ENCODE data around the gene SBF2. TPM values are rescaled to one million over a fixed set of nuclear protein-coding genes. Genes with fewer than 3 reads are reported as not detected.
"Not testable (repeated sequence)": the region's sequence is repeated elsewhere in the genome, so short reads cannot be mapped to it uniquely, and the experiment has no call there.

The SBF2 gene
- total RNA-seq, 1 experiment from 2014 or later = 30.2 TPM

DNA sequence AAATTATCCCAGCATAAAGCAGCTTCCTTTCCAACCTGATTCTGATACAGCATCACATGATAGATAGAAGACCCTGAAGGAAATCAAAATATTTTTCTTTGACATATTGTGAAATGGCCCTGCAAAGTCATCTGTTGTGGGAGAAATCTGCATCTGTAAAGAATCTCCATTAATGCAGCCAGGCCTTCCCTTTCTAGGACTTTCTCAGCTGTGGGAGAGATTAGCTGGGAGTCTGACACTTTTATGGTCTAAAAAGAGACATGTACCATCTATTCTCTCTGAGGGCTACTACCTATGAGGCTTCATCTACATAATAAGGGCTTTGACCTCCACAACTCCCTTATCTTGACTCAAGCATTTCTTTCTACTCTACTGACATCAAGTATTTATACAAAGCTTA, 392.1 kb downstream of the SBF2 start:
- no peaks in the 10 kb centered on the region for H3K79me1 ChIP-seq (ENCODE audit: insufficient read depth, low read depth, low read length, poor library complexity, severe bottlenecking)
- peaks cover 7% of the 10 kb centered on the region; the same call in 1 of the 2 replicates for H3K4me1 ChIP-seq (ENCODE audit: insufficient read depth, low read length)
- no peak overlapping the region for H3K9ac ChIP-seq (ENCODE audit: extremely low read depth, insufficient read length, low read length)
- H3K27me3 ChIP-seq (ENCODE audit: insufficient read depth, low read length) = no peaks in the 10 kb centered on the region
- Mint-ChIP-seq H3K4me1 (peaks cover 47 to 52% of the 10 kb centered on the region in 2 experiments), H3K4me3 (no peak overlapping the region; a peak in 1 of 5 replicates), H3K36me3 (ENCODE audit: insufficient read depth in 1 of 3, low read depth in 3 of 3) (0 out of 7 replicates have a peak, but pooled peaks cover 0 to 3% (median 1%) of the 10 kb centered on the region in 3 experiments), H3K27ac (peak overlapping the region; percentile 37 to 92 (median 70); a peak in 5 of 7 replicates), H3K27me3 (ENCODE audit: low read depth) (no peaks in the 10 kb centered on the region), H3K9me3 (no peaks in the 10 kb centered on the region)
- H3K9me3 ChIP-seq (ENCODE audit: control insufficient read depth, low read depth, low read length) = no peaks in the 10 kb centered on the region
- no peak overlapping the region for H4K8ac ChIP-seq (replicated peaks; ENCODE audit: insufficient read length, low read depth, low read length)
- H2BK120ac ChIP-seq (ENCODE audit: low read depth, low read length, poor library complexity, severe bottlenecking) = no peak overlapping the region
- H3K27ac ChIP-seq (ENCODE audit: insufficient read length, low read depth, low read length) = no peak overlapping the region
- no peak overlapping the region for H2BK5ac ChIP-seq (ENCODE audit: insufficient read length, low read length)
- no peak for DNase-seq
- H3K23me2 ChIP-seq (ENCODE audit: insufficient read length, low read depth, low read length, poor library complexity, severe bottlenecking) = no peaks in the 10 kb centered on the region
- H3K4me2 ChIP-seq (ENCODE audit: insufficient read depth, insufficient read length, low read length) = no peak overlapping the region
- no peak overlapping the region for H2AK5ac ChIP-seq (ENCODE audit: insufficient read length, low read length)
- H3K23ac ChIP-seq (ENCODE audit: insufficient read length, low read depth, low read length) = no peak overlapping the region
- H4K20me1 ChIP-seq (ENCODE audit: control insufficient read depth, insufficient read depth, insufficient read length) = no peaks in the 10 kb centered on the region
- no peak overlapping the region for H3K14ac ChIP-seq (ENCODE audit: insufficient read depth, low read length)
- no peaks in the 10 kb centered on the region for H3K79me2 ChIP-seq (ENCODE audit: insufficient read depth, low read length)
- no peak overlapping the region for H3K56ac ChIP-seq (ENCODE audit: insufficient read length, low read depth, low read length)
- no peak overlapping the region for H3K18ac ChIP-seq (ENCODE audit: insufficient read length, low read depth, low read length)
- no peak overlapping the region for H3T11ph ChIP-seq (ENCODE audit: low read length)
- H4K91ac ChIP-seq (ENCODE audit: insufficient read length, low read depth, low read length) = no peak overlapping the region
- no peak overlapping the region for H2BK12ac ChIP-seq (ENCODE audit: insufficient read length, low read depth, low read length)
- TF ChIP-seq, protein P1, sequence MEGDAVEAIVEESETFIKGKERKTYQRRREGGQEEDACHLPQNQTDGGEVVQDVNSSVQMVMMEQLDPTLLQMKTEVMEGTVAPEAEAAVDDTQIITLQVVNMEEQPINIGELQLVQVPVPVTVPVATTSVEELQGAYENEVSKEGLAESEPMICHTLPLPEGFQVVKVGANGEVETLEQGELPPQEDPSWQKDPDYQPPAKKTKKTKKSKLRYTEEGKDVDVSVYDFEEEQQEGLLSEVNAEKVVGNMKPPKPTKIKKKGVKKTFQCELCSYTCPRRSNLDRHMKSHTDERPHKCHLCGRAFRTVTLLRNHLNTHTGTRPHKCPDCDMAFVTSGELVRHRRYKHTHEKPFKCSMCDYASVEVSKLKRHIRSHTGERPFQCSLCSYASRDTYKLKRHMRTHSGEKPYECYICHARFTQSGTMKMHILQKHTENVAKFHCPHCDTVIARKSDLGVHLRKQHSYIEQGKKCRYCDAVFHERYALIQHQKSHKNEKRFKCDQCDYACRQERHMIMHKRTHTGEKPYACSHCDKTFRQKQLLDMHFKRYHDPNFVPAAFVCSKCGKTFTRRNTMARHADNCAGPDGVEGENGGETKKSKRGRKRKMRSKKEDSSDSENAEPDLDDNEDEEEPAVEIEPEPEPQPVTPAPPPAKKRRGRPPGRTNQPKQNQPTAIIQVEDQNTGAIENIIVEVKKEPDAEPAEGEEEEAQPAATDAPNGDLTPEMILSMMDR (conservative IDR thresholded peaks at IDR 0.05) = no peak
- H2BK15ac ChIP-seq (ENCODE audit: low read depth, low read length) = no peak overlapping the region
- no peak overlapping the region for H2AFZ ChIP-seq (ENCODE audit: low read length)
- no peak overlapping the region for H2BK20ac ChIP-seq (ENCODE audit: low read depth, low read length, poor library complexity, severe bottlenecking)
- H4K5ac ChIP-seq (ENCODE audit: insufficient read length, low read depth, low read length) = no peak overlapping the region
- no peak overlapping the region for H3K4ac ChIP-seq (ENCODE audit: low read depth, low read length)

DNA sequence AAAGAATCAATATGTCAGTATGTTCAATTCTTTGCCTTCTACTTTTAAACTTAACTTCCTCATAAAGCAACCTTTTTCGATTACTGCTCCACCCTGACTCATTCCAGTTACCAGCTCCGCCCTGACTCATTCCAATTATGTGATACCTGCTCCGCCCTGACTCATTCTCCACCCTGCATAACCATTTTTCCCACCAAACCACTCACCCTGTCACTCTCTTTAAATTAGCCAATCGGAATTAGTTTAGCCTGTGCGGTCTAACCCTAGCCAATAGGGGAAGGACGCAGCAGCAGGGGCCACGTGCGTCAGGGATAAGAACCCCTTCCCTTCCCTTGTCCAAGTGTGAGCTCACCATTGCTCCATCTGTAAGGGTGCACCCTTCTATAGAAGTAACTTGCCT, 393.8 kb downstream of the SBF2 start:
- H3K9me3 ChIP-seq (ENCODE audit: control insufficient read depth, low read depth, low read length); H2AK5ac ChIP-seq (ENCODE audit: insufficient read length, low read length); H2BK5ac ChIP-seq (ENCODE audit: insufficient read length, low read length); H3K79me1 ChIP-seq (ENCODE audit: insufficient read depth, low read depth, low read length, poor library complexity, severe bottlenecking); H4K5ac ChIP-seq (ENCODE audit: insufficient read length, low read depth, low read length); H4K8ac ChIP-seq (replicated peaks; ENCODE audit: insufficient read length, low read depth, low read length); H4K20me1 ChIP-seq (ENCODE audit: control insufficient read depth, insufficient read depth, insufficient read length); H3K4me3 Mint-ChIP-seq; H3K4me1 ChIP-seq (ENCODE audit: insufficient read depth, low read length); H3K9ac ChIP-seq (ENCODE audit: extremely low read depth, insufficient read length, low read length); H2AFZ ChIP-seq (ENCODE audit: low read length); H3K36me3 Mint-ChIP-seq (ENCODE audit: insufficient read depth in 1 of 3, low read depth in 3 of 3); H3K23me2 ChIP-seq (ENCODE audit: insufficient read length, low read depth, low read length, poor library complexity, severe bottlenecking); H4K91ac ChIP-seq (ENCODE audit: insufficient read length, low read depth, low read length); H2BK20ac ChIP-seq (ENCODE audit: low read depth, low read length, poor library complexity, severe bottlenecking); H3K4ac ChIP-seq (ENCODE audit: low read depth, low read length); H3K23ac ChIP-seq (ENCODE audit: insufficient read length, low read depth, low read length); H3K14ac ChIP-seq (ENCODE audit: insufficient read depth, low read length); H2BK15ac ChIP-seq (ENCODE audit: low read depth, low read length); DNase-seq; H3K9me3 Mint-ChIP-seq; H3K56ac ChIP-seq (ENCODE audit: insufficient read length, low read depth, low read length); H3K4me2 ChIP-seq (ENCODE audit: insufficient read depth, insufficient read length, low read length); H3K27ac ChIP-seq (ENCODE audit: insufficient read length, low read depth, low read length); H3T11ph ChIP-seq (ENCODE audit: low read length); H2BK12ac ChIP-seq (ENCODE audit: insufficient read length, low read depth, low read length); H2BK120ac ChIP-seq (ENCODE audit: low read depth, low read length, poor library complexity, severe bottlenecking); H3K18ac ChIP-seq (ENCODE audit: insufficient read length, low read depth, low read length); H3K79me2 ChIP-seq (ENCODE audit: insufficient read depth, low read length); H3K27me3 Mint-ChIP-seq (ENCODE audit: low read depth); H3K27me3 ChIP-seq (ENCODE audit: insufficient read depth, low read length): not testable (repeated sequence)
- Mint-ChIP-seq H3K27ac (peak overlapping the region; percentile 1 to 56 (median 24); a peak in 3 of 7 replicates), H3K4me1 (peaks cover 30 to 35% of the 10 kb centered on the region in 2 experiments)
- no CpG with 5 or more reads among the region's 8 CpGs for WGBS (ENCODE audit: extremely low coverage, insufficient read length, low lambda C conversion rate)

Data from H9 (cell line).